Neural progenitor cell (in vitro differentiated cells): ENCODE data around the gene NHLRC4. TPM values are rescaled to one million over a fixed set of nuclear protein-coding genes. Genes with fewer than 3 reads are reported as not detected.

ENCODE experiments used
- DNase-seq: peaks from one replicate; pipeline ENCODE4 v3.0.0-alpha.2; 2016; ENCODE audit warnings: low spot score
- H2AFZ ChIP-seq: fragments of 200-600 bp; sonication (generic); replicated peaks from 2 replicates; pipeline ENCODE4 v1.6.1; 2016; ENCODE audit warnings: antibody characterized with exemption
- H3F3A ChIP-seq: fragments of 200-600 bp; sonication (generic); 2 replicates; pipeline ENCODE4 v1.6.1; 2016; ENCODE audit warnings: antibody characterized with exemption, low read depth
- H3K27ac ChIP-seq: fragments of 200-600 bp; sonication (generic); 2 replicates; pipeline ENCODE4 v1.5.1; 2016; ENCODE audit warnings: mild to moderate bottlenecking
- H3K27me3 ChIP-seq: fragments of 200-600 bp; sonication (generic); 2 replicates; pipeline ENCODE4 v1.6.1; 2016; ENCODE audit warnings: mild to moderate bottlenecking, moderate library complexity
- H3K36me3 ChIP-seq: fragments of 200-600 bp; sonication (generic); 2 replicates; pipeline ENCODE4 v1.5.1; 2016
- H3K4me1 ChIP-seq: fragments of 200-600 bp; sonication (generic); 2 replicates; pipeline ENCODE4 v1.6.1; 2016; ENCODE audit warnings: mixed run types
- H3K4me2 ChIP-seq: fragments of 200-600 bp; sonication (generic); 2 replicates; pipeline ENCODE4 v1.6.1; 2016
- H3K4me3 ChIP-seq: fragments of 200-600 bp; sonication (generic); 2 replicates; pipeline ENCODE4 v1.5.1; 2016
- H3K79me2 ChIP-seq: fragments of 200-600 bp; sonication (generic); 2 replicates; pipeline ENCODE4 v1.6.1; 2016; ENCODE audit warnings: low read depth
- H3K9ac ChIP-seq: fragments of 200-600 bp; sonication (generic); 2 replicates; pipeline ENCODE4 v1.6.1; 2016
- H3K9me3 ChIP-seq: fragments of 200-600 bp; sonication (generic); 2 replicates; pipeline ENCODE4 v1.5.1; 2016; ENCODE audit warnings: low read depth
- H4K20me1 ChIP-seq: fragments of 200-600 bp; sonication (generic); 2 replicates; pipeline ENCODE4 v1.6.1; 2016; ENCODE audit warnings: low read depth
- H3K27ac Mint-ChIP-seq: 3 replicates; pipeline ENCODE4 v1.8.0; 2021; ENCODE audit warnings: mixed read lengths
- H3K27me3 Mint-ChIP-seq: 2 replicates; pipeline ENCODE4 v1.8.0; 2022; ENCODE audit warnings: low read depth, mild to moderate bottlenecking, inconsistent platforms, moderate library complexity, mixed read lengths; ENCODE audit not compliant: insufficient read depth
- H3K36me3 Mint-ChIP-seq: 3 replicates; pipeline ENCODE4 v1.8.0; 2021; ENCODE audit warnings: mixed read lengths
- H3K4me1 Mint-ChIP-seq: 3 replicates; pipeline ENCODE4 v1.8.0; 2021; ENCODE audit warnings: mixed read lengths
- H3K4me3 Mint-ChIP-seq: 3 replicates; pipeline ENCODE4 v1.8.0; 2021; ENCODE audit warnings: mild to moderate bottlenecking, moderate library complexity, mixed read lengths
- H3K9me3 Mint-ChIP-seq: 3 replicates; pipeline ENCODE4 v1.8.0; 2020; ENCODE audit warnings: mixed read lengths
- CTCF ChIP-seq: fragments of 200-600 bp; sonication (generic); IDR thresholded peaks from 2 replicates; pipeline ENCODE4 v1.5.1; 2017; ENCODE audit warnings: antibody characterized with exemption, mild to moderate bottlenecking
- EZH2 ChIP-seq: fragments of 200-600 bp; sonication (generic); IDR thresholded peaks from 2 replicates; pipeline ENCODE4 v1.6.1; 2017; ENCODE audit warnings: antibody characterized with exemption, mild to moderate bottlenecking, moderate library complexity
- EZH2phosphoT487 ChIP-seq: fragments of 200-600 bp; sonication (generic); IDR thresholded peaks from 2 replicates; pipeline ENCODE4 v1.6.1; 2017; ENCODE audit warnings: antibody characterized with exemption
- total RNA-seq: library from RNA; depleted of rRNA; stranded (reverse); fragments of >200 nt; gene quantifications from 2 replicates; pipeline ENCODE4 v1.2.3, GENCODE V29; 2015; ENCODE audit warnings: low replicate concordance

The NHLRC4 gene
- total RNA-seq, 1 donor from 2014 or later, result not detected

GRCh38 chr16:578232-578869 is 11.5 kb downstream of the NHLRC4 start:
- no peak overlapping the region for H3K4me3 ChIP-seq
- no peaks in the 10 kb centered on the region for H3K4me1 ChIP-seq
- Mint-ChIP-seq H3K4me3 (no peak overlapping the region), H3K27ac (no peak overlapping the region), H3K27me3 (peaks cover 2% of the 10 kb centered on the region), H3K36me3 (no peaks in the 10 kb centered on the region), H3K9me3 (no peaks in the 10 kb centered on the region), H3K4me1 (peaks cover 3% of the 10 kb centered on the region)
- H3K79me2 ChIP-seq, result no peaks in the 10 kb centered on the region
- TF ChIP-seq CTCF (no peak), EZH2 (no peak), EZH2phosphoT487 (no peak)
- H3K27ac ChIP-seq, result no peak overlapping the region
- DNase-seq, result no peak
- peaks cover 10% of the 10 kb centered on the region for H3F3A ChIP-seq
- peak overlapping the region; percentile 58 for H3K4me2 ChIP-seq
- H3K36me3 ChIP-seq, result no peaks in the 10 kb centered on the region
- H3K9ac ChIP-seq, result no peak overlapping the region
- peaks cover 1% of the 10 kb centered on the region for H3K27me3 ChIP-seq
- H2AFZ ChIP-seq, result no peak overlapping the region
- H3K9me3 ChIP-seq, result no peaks in the 10 kb centered on the region
- H4K20me1 ChIP-seq, result peaks cover 34% of the 10 kb centered on the region

- peaks cover 7% of the 10 kb centered on the region for H3K27me3 ChIP-seq
- no peaks in the 10 kb centered on the region for H3K36me3 Mint-ChIP-seq
Measured at GRCh38 chr16:578870-579405, 12.1 kb downstream of the NHLRC4 start.

GRCh38 chr16:580141-580945 is 13.5 kb downstream of the NHLRC4 start:
- Mint-ChIP-seq H3K9me3 (no peaks in the 10 kb centered on the region), H3K36me3 (no peaks in the 10 kb centered on the region)
- H3K36me3 ChIP-seq, result no peaks in the 10 kb centered on the region

More at GRCh38 chr16:578870-579405, 12.1 kb downstream of the NHLRC4 start:
- Mint-ChIP-seq H3K27me3 (peaks cover 2% of the 10 kb centered on the region), H3K4me1 (peaks cover 3% of the 10 kb centered on the region), H3K4me3 (no peak overlapping the region), H3K27ac (no peak overlapping the region), H3K9me3 (no peaks in the 10 kb centered on the region)
- H3F3A ChIP-seq, result peaks cover 15% of the 10 kb centered on the region
- no peaks in the 10 kb centered on the region for H3K9me3 ChIP-seq
- no peak overlapping the region for H3K4me3 ChIP-seq
- H3K4me1 ChIP-seq, result no peaks in the 10 kb centered on the region
- H2AFZ ChIP-seq, result no peak overlapping the region
- peak; percentile 89 for DNase-seq
- no peak overlapping the region for H3K27ac ChIP-seq
- H4K20me1 ChIP-seq, result peaks cover 40% of the 10 kb centered on the region
- TF ChIP-seq CTCF (peak; percentile 82), EZH2 (no peak)
- no peak overlapping the region for H3K9ac ChIP-seq
- no peaks in the 10 kb centered on the region for H3K36me3 ChIP-seq
- no peaks in the 10 kb centered on the region for H3K79me2 ChIP-seq
- peak overlapping the region; percentile 58 for H3K4me2 ChIP-seq

More at GRCh38 chr16:580141-580945, 13.5 kb downstream of the NHLRC4 start:
- H3K79me2 ChIP-seq, result no peaks in the 10 kb centered on the region
- peaks cover 3% of the 10 kb centered on the region for H3K4me1 Mint-ChIP-seq
- H3K4me3 Mint-ChIP-seq, result no peak overlapping the region
- DNase-seq, result no peak
- H3K27ac Mint-ChIP-seq, result no peak overlapping the region
- peaks cover 2% of the 10 kb centered on the region for H3K27me3 Mint-ChIP-seq
- H3K4me2 ChIP-seq, result no peak overlapping the region
- H4K20me1 ChIP-seq, result peaks cover 46% of the 10 kb centered on the region
- no peaks in the 10 kb centered on the region for H3K9me3 ChIP-seq
- peaks cover 15% of the 10 kb centered on the region for H3F3A ChIP-seq
- H3K27me3 ChIP-seq, result peaks cover 15% of the 10 kb centered on the region
- no peak overlapping the region for H3K9ac ChIP-seq
- TF ChIP-seq CTCF, result no peak
- no peak for TF ChIP-seq EZH2
- no peak for TF ChIP-seq EZH2phosphoT487
- H2AFZ ChIP-seq, result no peak overlapping the region
- H3K4me1 ChIP-seq, result peaks cover 2% of the 10 kb centered on the region
- H3K27ac ChIP-seq, result no peak overlapping the region
- no peak overlapping the region for H3K4me3 ChIP-seq
